ENCODE measurements around the gene MBD1.
A peak's percentile ranks its signal among the peaks of the same experiment; 100 is the strongest.
"Not testable (repeated sequence)": the region's sequence is repeated elsewhere in the genome, so short reads cannot be mapped to it uniquely, and the experiment has no call there.

The MBD1 gene

GRCh38 chr18:50281295-50281971 lies at the start of gene MBD1:
Gene MBD1, minus strand, starts transcription at chr18:50281523. Its CDS starts 1,531 bp downstream, at chr18:50279992.
- DNase-seq: peak; percentile 100

GRCh38 chr18:50330176-50330575 lies 48.9 kb upstream of the MBD1 start:
- DNase-seq: no peak

GRCh38 chr18:50327983-50328382 lies 46.7 kb upstream of the MBD1 start:
- DNase-seq: peak; percentile 56

GRCh38 chr18:50320719-50321118 lies 39.4 kb upstream of the MBD1 start:
- DNase-seq: no peak

- DNase-seq: no peak
These were observed 34.0 kb upstream of the MBD1 start for GRCh38 chr18:50315100-50315871.

- no peak for DNase-seq
These were observed 32.6 kb upstream of the MBD1 start for GRCh38 chr18:50313873-50314460.

- no peak for DNase-seq
These were observed 31.8 kb upstream of the MBD1 start for GRCh38 chr18:50313031-50313607.

GRCh38 chr18:50312296-50313030 lies 31.1 kb upstream of the MBD1 start:
- no peak for DNase-seq

- no peak for DNase-seq
These were observed 30.3 kb upstream of the MBD1 start for GRCh38 chr18:50311650-50312049.

GRCh38 chr18:50310080-50310479 lies 28.8 kb upstream of the MBD1 start:
- no peak for DNase-seq

GRCh38 chr18:50308851-50309250 lies 27.5 kb upstream of the MBD1 start:
- not testable (repeated sequence) for DNase-seq

- peak; percentile 98 for DNase-seq
These were observed 26.6 kb upstream of the MBD1 start for GRCh38 chr18:50307738-50308470.

- no peak for DNase-seq
These were observed 26.0 kb upstream of the MBD1 start for GRCh38 chr18:50307400-50307737.

- no peak for DNase-seq
These were observed 25.6 kb upstream of the MBD1 start for GRCh38 chr18:50306944-50307343.

- peak; percentile 54 for DNase-seq
These were observed 19.8 kb upstream of the MBD1 start for GRCh38 chr18:50301074-50301473.

- DNase-seq: no peak
These were observed 18.5 kb upstream of the MBD1 start for GRCh38 chr18:50299626-50300388.

- DNase-seq: no peak
These were observed 17.3 kb upstream of the MBD1 start for GRCh38 chr18:50298443-50299284.

- DNase-seq: peak; percentile 90
These were observed 16.5 kb upstream of the MBD1 start for GRCh38 chr18:50297621-50298442.

- DNase-seq: no peak
These were observed 11.7 kb upstream of the MBD1 start for GRCh38 chr18:50293039-50293438.

- no peak for DNase-seq
These were observed 7.8 kb upstream of the MBD1 start for GRCh38 chr18:50289108-50289443.
